ENCODE measurements around the gene COL8A2. TPM values are rescaled to one million over a fixed set of nuclear protein-coding genes. Genes with fewer than 3 reads are reported as not detected.

The COL8A2 gene
- total RNA-seq, 2 experiments from 2014 or later, result 0.05 to 0.06 TPM

DNA sequence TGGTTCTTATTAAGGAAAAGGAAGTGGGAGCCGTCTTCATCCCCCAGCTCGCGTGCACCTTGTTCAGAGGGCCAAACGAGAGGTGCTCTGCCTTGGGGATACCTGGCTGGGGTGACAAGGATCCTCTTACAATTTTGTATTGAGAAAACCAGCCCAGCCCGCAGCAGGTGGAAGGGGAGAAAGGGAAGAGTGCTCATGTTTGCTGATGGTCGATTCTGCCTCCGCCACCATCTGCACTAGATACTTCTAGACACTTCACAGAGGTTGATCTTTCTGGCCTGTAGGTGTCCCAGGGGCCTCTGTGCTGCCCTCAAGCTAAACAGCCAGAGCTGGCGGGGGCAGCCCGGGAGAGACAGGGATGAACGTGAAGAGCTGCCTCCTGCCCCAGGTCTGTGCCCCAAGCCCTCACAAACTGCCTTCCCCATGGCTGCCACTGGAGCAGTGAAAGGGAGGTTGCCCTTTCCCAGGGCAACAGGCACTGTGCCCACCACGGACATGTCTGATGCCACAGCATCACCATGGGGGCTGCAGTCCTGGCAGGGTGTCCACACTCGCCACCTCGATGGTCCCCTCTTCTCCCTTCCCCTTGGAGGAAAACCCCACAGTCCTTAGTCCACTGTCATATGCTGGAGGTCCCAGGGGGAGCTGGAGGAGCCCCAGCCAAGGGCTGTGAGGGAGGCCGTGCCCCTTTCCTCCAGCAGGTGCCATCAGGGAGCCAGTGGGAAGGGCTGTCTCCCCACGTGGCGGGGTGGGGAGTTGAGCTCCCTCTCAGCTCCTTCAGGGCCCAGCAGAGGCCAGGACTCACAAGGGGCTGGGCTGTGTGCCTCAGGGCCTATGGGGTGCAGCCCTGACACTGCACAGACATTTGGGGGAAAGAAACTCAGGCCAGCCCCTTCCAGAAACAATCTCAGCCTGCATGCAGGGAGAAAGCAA, 28.3 kb downstream of the COL8A2 start:
- peaks cover 6% of the 10 kb centered on the region for H3K4me1 Mint-ChIP-seq (ENCODE audit: low read depth)
- no peak for ATAC-seq (ENCODE audit: poor library complexity)
- CTCF ChIA-PET, result interaction anchor here (1.2 kb wide), 1 partner anchor 189 kb away, joined by 6 read pairs; no protein-coding TSS in a partner anchor
- Histone ChIP-seq H3K4me1 (ENCODE audit: insufficient read depth, low read length) (peaks cover 22% of the 10 kb centered on the region), H3K4me3 (ENCODE audit: low read length) (no peak overlapping the region), H3K9me3 (ENCODE audit: control insufficient read depth in 1 of 2, insufficient read depth in 1 of 2, low read length in 2 of 2) (no peaks in the 10 kb centered on the region), H3K27me3 (ENCODE audit: control insufficient read depth in 1 of 2, insufficient read depth in 2 of 2, low read length in 2 of 2) (no peaks in the 10 kb centered on the region), H3K27ac (ENCODE audit: low read depth in 1 of 2, low read length in 2 of 2) (no peak overlapping the region), H3K36me3 (ENCODE audit: insufficient read depth, low read length) (peaks cover 45% of the 10 kb centered on the region)
- POLR2A ChIA-PET, result interaction anchor here (1.4 kb wide), 1 partner anchor 189 kb away, joined by 5 read pairs; no protein-coding TSS in a partner anchor
- TF ChIP-seq, protein P1, sequence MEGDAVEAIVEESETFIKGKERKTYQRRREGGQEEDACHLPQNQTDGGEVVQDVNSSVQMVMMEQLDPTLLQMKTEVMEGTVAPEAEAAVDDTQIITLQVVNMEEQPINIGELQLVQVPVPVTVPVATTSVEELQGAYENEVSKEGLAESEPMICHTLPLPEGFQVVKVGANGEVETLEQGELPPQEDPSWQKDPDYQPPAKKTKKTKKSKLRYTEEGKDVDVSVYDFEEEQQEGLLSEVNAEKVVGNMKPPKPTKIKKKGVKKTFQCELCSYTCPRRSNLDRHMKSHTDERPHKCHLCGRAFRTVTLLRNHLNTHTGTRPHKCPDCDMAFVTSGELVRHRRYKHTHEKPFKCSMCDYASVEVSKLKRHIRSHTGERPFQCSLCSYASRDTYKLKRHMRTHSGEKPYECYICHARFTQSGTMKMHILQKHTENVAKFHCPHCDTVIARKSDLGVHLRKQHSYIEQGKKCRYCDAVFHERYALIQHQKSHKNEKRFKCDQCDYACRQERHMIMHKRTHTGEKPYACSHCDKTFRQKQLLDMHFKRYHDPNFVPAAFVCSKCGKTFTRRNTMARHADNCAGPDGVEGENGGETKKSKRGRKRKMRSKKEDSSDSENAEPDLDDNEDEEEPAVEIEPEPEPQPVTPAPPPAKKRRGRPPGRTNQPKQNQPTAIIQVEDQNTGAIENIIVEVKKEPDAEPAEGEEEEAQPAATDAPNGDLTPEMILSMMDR (IDR thresholded peaks at IDR 0.05), result no peak
- intact Hi-C loops (cut with DNase I, micrococcal nuclease), result loop anchor here in 1 of 2 experiments (10.0 kb wide), 1 partner anchor 1338 kb away; no protein-coding TSS in a partner anchor
- peak in 1 of 14 experiments; percentile 35 for DNase-seq
- H3K4me3 Mint-ChIP-seq, result no peak overlapping the region
- H3K9me3 Mint-ChIP-seq, result no peaks in the 10 kb centered on the region
- peaks cover 39% of the 10 kb centered on the region for H3K36me3 Mint-ChIP-seq (ENCODE audit: low read depth)
- H3K27me3 Mint-ChIP-seq, result no peaks in the 10 kb centered on the region
- H3K27ac Mint-ChIP-seq, result no peak overlapping the region

- peaks cover 44% of the 10 kb centered on the region for H3K36me3 Mint-ChIP-seq (ENCODE audit: low read depth)
- Histone ChIP-seq H3K4me3 (ENCODE audit: low read length) (no peak overlapping the region), H3K27ac (ENCODE audit: low read depth in 1 of 2, low read length in 2 of 2) (no peak overlapping the region), H3K27me3 (ENCODE audit: control insufficient read depth in 1 of 2, insufficient read depth in 2 of 2, low read length in 2 of 2) (no peaks in the 10 kb centered on the region), H3K4me1 (ENCODE audit: insufficient read depth, low read length) (peaks cover 30% of the 10 kb centered on the region), H3K36me3 (ENCODE audit: insufficient read depth, low read length) (peaks cover 53% of the 10 kb centered on the region), H3K9me3 (ENCODE audit: control insufficient read depth in 1 of 2, insufficient read depth in 1 of 2, low read length in 2 of 2) (no peaks in the 10 kb centered on the region)
- peak in 1 of 14 experiments; percentile 30 for DNase-seq
- TF ChIP-seq, protein P1 (IDR thresholded peaks at IDR 0.05), result no peak
- ATAC-seq (ENCODE audit: poor library complexity), result no peak
- no peak overlapping the region for H3K27ac Mint-ChIP-seq
- no peaks in the 10 kb centered on the region for H3K9me3 Mint-ChIP-seq
- H3K4me3 Mint-ChIP-seq, result no peak overlapping the region
- H3K4me1 Mint-ChIP-seq (ENCODE audit: low read depth), result peaks cover 10% of the 10 kb centered on the region
- ChIA-PET POLR2A (interaction anchor here (1.4 kb wide), 1 partner anchor 190 kb away, joined by 5 read pairs; no protein-coding TSS in a partner anchor), CTCF (interaction anchor here (1.2 kb wide), 1 partner anchor 190 kb away, joined by 6 read pairs; no protein-coding TSS in a partner anchor)
- H3K27me3 Mint-ChIP-seq, result no peaks in the 10 kb centered on the region
- intact Hi-C loops (cut with DNase I, micrococcal nuclease), result loop anchor here in 1 of 2 experiments (10.0 kb wide), 1 partner anchor 1339 kb away; no protein-coding TSS in a partner anchor
Observed at GRCh38 chr1:36095760-36096405, 29.1 kb downstream of the COL8A2 start.

- no peak overlapping the region for H3K27ac ChIP-seq (ENCODE audit: low read depth in 1 of 2, low read length in 2 of 2)
- Mint-ChIP-seq H3K27ac (no peak overlapping the region), H3K27me3 (no peaks in the 10 kb centered on the region), H3K4me3 (no peak overlapping the region), H3K36me3 (ENCODE audit: low read depth) (peaks cover 52% of the 10 kb centered on the region), H3K9me3 (no peaks in the 10 kb centered on the region), H3K4me1 (ENCODE audit: low read depth) (peaks cover 16% of the 10 kb centered on the region)
- POLR2A ChIA-PET, result no interaction called here
- intact Hi-C loops (cut with DNase I, micrococcal nuclease), result loop anchor here in 1 of 2 experiments (10.0 kb wide), 1 partner anchor 1340 kb away; no protein-coding TSS in a partner anchor
- H3K4me1 ChIP-seq (ENCODE audit: insufficient read depth, low read length), result peaks cover 38% of the 10 kb centered on the region
- no peaks in the 10 kb centered on the region for H3K27me3 ChIP-seq (ENCODE audit: control insufficient read depth in 1 of 2, insufficient read depth in 2 of 2, low read length in 2 of 2)
- DNase-seq, result peak in 2 of 14 experiments; percentile 5 to 17
- peaks cover 53% of the 10 kb centered on the region for H3K36me3 ChIP-seq (ENCODE audit: insufficient read depth, low read length)
- ATAC-seq (ENCODE audit: poor library complexity), result no peak
- no peaks in the 10 kb centered on the region for H3K9me3 ChIP-seq (ENCODE audit: control insufficient read depth in 1 of 2, insufficient read depth in 1 of 2, low read length in 2 of 2)
- TF ChIP-seq, protein P1 (IDR thresholded peaks at IDR 0.05), result no peak
- H3K4me3 ChIP-seq (ENCODE audit: low read length), result no peak overlapping the region
- CTCF ChIA-PET, result interaction anchor here (1.2 kb wide), 1 partner anchor 191 kb away, joined by 3 read pairs; no protein-coding TSS in a partner anchor
Observed at GRCh38 chr1:36094621-36095061, 30.4 kb downstream of the COL8A2 start.

Data from CD4-positive, alpha-beta T cell (primary cell).